ENCODE results near the gene IER5. TPM values are rescaled to one million over a fixed set of nuclear protein-coding genes. Genes with fewer than 3 reads are reported as not detected.

Gene IER5
- total and polyA plus RNA-seq, 9 of the 15 experiments (the other 6 are each of a cell fraction or from before 2014, with no cell fraction given) = 2.4 to 32.1 (median 12.0) TPM

GRCh38 chr1:181049378-181049777 lies 39.1 kb upstream of the IER5 start (continued):
- no peak for TF ChIP-seq ZHX1 (conservative IDR thresholded peaks at IDR 0.05; ENCODE audit: low read length)
- no peak for TF ChIP-seq ATF4 (CRISPR knock-in tag; IDR thresholded peaks at IDR 0.05)
- no peak for TF ChIP-seq NR3C1 (CRISPR knock-in tag; IDR thresholded peaks at IDR 0.05)
- no peak for TF ChIP-seq BRF1 (IDR thresholded peaks at IDR 0.05; ENCODE audit: borderline replicate concordance, extremely low read depth, insufficient read length)

GRCh38 chr1:181050922-181051321 lies 37.6 kb upstream of the IER5 start:
- Histone ChIP-seq H3K27me3 (ENCODE audit: control insufficient read depth in 2 of 2, insufficient read depth in 2 of 2, low read length in 2 of 2) (no peaks in the 10 kb centered on the region), H4K20me1 (replicated peaks; ENCODE audit: control insufficient read depth, insufficient read depth, low read length) (no peaks in the 10 kb centered on the region), H3K27ac (ENCODE audit: extremely low read depth, low read depth, low read length) (no peak overlapping the region), H2AFZ (ENCODE audit: low read depth, low read length) (no peak overlapping the region), H3K79me2 (ENCODE audit: control insufficient read depth, insufficient read depth, low read length) (no peaks in the 10 kb centered on the region), H3K4me1 (replicated peaks in 1 of 2; ENCODE audit: control insufficient read depth in 2 of 2, insufficient read depth in 2 of 2, low read length in 2 of 2) (no peaks in the 10 kb centered on the region), H3K4me2 (ENCODE audit: insufficient read depth, low read length) (no peak overlapping the region), H3K9ac (ENCODE audit: insufficient read depth in 1 of 2, low read depth in 2 of 2, low read length in 2 of 2) (no peak overlapping the region), H3K9me1 (ENCODE audit: control insufficient read depth, insufficient read depth, low read length) (no peaks in the 10 kb centered on the region), H3K9me3 (replicated peaks; ENCODE audit: control insufficient read depth, insufficient read depth, low read depth, low read length) (no peaks in the 10 kb centered on the region), H3K4me3 (no peak overlapping the region), H3K36me3 (ENCODE audit: control insufficient read depth, insufficient read depth, low read length) (no peaks in the 10 kb centered on the region)
- DNase-seq (ENCODE audit: extremely low read depth in 1 of 4, low spot score in 3 of 4) = no peak
- ATAC-seq = no peak
- in situ Hi-C loops (cut with MboI) (no loop called here), intact Hi-C loops (cut with micrococcal nuclease) (no loop called here)
- TF ChIP-seq KAT8 (IDR thresholded peaks at IDR 0.05; ENCODE audit: low read depth) = no peak
- no peak for TF ChIP-seq ZNF174 (CRISPR knock-in tag; IDR thresholded peaks at IDR 0.05)
- TF ChIP-seq ZBTB26 (CRISPR knock-in tag; IDR thresholded peaks at IDR 0.05) = no peak
- TF ChIP-seq RBBP5 (IDR thresholded peaks at IDR 0.05; ENCODE audit: borderline replicate concordance, insufficient read depth, low read length, poor library complexity, severe bottlenecking) = no peak
- no peak for TF ChIP-seq ZNF280A (IDR thresholded peaks at IDR 0.05; ENCODE audit: low read depth, partially characterized antibody)
- ChIA-PET CTCF (ENCODE audit: low intra/inter-chr PET ratio) (no interaction called here), POLR2A (interaction anchor here (0.6 kb wide), 1 partner anchor 41 kb away, joined by 5 read pairs; no protein-coding TSS in a partner anchor)
- no TSS peak for BruUV-seq (replicated peaks)
- FAIRE-seq = no peak
